Measurements from ENCODE around the gene CCDC92. TPM values are rescaled to one million over a fixed set of nuclear protein-coding genes. Genes with fewer than 3 reads are reported as not detected.

The CCDC92 gene
- total and polyA plus RNA-seq, 5 experiments from 2014 or later, result 16.7 to 34.0 (median 23.3) TPM

DNA sequence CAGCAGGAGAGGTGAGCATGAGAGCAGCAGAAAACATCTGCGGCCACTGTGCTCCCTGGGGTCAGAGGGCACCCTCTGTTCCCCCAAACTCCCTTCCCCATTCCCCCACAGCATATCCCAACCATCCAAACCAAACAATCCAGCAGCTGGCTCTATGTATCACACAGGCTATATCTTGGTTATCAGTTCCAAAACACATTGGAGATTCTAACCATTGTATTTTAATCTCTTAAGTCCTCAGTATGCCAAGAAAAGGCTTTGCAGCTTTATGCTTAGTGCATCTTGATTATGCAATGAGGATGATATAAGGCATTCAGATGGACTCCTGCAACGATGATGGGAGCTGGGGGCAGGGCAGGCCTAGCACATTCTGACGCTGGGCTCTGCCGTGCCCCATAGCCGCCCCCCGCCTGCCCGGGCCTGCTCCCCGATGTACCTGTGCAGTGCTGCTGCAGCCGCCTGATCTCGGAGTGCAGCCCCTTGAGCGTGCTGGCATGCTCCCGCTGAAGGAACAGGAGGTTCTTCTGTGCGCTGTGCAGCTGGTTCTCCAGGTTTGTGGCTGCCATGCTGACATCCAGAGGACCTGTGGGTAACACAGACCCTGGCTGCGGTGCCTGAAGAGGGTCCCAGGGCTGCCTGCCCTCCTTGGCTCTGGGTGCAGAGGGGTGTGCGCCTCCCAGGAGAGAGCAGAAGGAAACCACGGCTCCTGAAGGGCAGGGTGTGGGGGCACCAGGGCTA lies 29.6 kb downstream of the CCDC92 start:
- Mint-ChIP-seq H3K36me3 (peaks cover 14 to 36% (median 24%) of the 10 kb centered on the region in 3 donors), H3K9me3 (peaks cover 0 to 3% (median 0%) of the 10 kb centered on the region in 9 donors), H3K4me3 (no peak overlapping the region), H3K27ac (peak overlapping the region in 1 of 10 donors; percentile 26), H3K4me1 (peaks cover 13 to 18% (median 17%) of the 10 kb centered on the region in 4 donors), H3K27me3 (no peaks in the 10 kb centered on the region)
- no peak for ATAC-seq
- POLR2A ChIA-PET, result no interaction called here
- no peak for DNase-seq

DNA sequence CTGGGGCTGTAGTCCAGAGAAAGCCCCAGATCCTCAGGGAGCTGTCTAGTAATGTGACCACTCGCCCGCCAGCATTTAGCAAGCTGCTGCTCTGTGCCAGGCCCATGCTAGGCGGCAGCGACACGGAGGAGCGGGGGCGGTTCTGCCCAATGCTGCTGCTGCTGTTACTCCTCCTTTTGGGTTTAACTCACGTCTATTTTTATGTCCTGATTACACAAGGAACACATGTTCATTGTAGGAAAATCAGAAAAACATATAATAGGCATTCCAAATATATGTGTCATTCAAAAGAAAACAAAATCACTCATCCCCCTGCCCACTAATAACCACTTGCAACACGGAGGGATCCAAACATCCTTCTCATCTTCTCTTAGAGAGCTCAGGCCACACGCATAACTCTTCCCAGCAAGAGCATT lies 30.4 kb downstream of the CCDC92 start:
- peak overlapping the region in 2 of 10 donors; percentile 26 to 61 for H3K27ac Mint-ChIP-seq
- H3K9me3 Mint-ChIP-seq, result peaks cover 0 to 3% (median 0%) of the 10 kb centered on the region in 9 donors
- H3K27me3 Mint-ChIP-seq, result no peaks in the 10 kb centered on the region
- POLR2A ChIA-PET, result no interaction called here
- H3K4me3 Mint-ChIP-seq, result no peak overlapping the region
- H3K4me1 Mint-ChIP-seq, result peaks cover 21 to 26% (median 25%) of the 10 kb centered on the region in 4 donors
- DNase-seq, result no peak
- no peak for ATAC-seq
- peaks cover 14 to 38% (median 29%) of the 10 kb centered on the region in 3 donors for H3K36me3 Mint-ChIP-seq

DNA sequence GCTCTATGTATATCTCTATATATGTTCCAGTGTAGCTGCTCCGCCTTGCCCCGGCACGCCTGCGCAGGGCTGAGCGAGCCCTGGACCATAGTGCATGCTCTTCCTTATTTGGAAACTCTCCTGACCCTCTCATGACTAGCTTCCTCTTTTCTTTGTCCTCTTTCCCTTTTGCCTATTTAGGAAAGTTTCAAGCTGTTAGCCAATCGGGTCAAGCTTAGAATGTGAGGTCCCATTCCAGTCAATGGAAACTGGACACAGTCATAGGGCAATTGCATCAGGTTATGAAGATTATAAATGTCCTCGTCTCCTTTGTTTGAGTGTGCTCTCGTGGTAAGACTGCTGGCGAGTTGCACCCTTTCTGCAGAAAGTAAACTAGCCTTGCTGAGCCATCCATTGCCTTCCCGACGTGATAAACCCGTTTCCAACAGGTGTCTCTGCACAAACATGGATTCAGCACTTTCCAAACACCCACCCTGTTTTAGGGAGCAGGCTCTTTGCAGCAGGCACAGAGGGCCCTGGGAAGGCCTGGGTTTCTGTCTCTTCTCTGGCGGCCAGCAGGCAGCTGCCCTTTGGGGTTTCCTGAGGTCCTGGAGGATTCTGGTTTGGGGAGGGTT lies 30.9 kb downstream of the CCDC92 start:
- ATAC-seq (no peak), DNase-seq (no peak)
- H3K4me3 Mint-ChIP-seq, result no peak overlapping the region
- POLR2A ChIA-PET, result no interaction called here
- no peaks in the 10 kb centered on the region for H3K27me3 Mint-ChIP-seq
- H3K4me1 Mint-ChIP-seq, result peaks cover 23 to 27% (median 26%) of the 10 kb centered on the region in 4 donors
- H3K27ac Mint-ChIP-seq, result peak overlapping the region in 2 of 10 donors; percentile 43 to 54
- peaks cover 14 to 40% (median 29%) of the 10 kb centered on the region in 3 donors for H3K36me3 Mint-ChIP-seq
- peaks cover 0 to 3% (median 0%) of the 10 kb centered on the region in 9 donors for H3K9me3 Mint-ChIP-seq

DNA sequence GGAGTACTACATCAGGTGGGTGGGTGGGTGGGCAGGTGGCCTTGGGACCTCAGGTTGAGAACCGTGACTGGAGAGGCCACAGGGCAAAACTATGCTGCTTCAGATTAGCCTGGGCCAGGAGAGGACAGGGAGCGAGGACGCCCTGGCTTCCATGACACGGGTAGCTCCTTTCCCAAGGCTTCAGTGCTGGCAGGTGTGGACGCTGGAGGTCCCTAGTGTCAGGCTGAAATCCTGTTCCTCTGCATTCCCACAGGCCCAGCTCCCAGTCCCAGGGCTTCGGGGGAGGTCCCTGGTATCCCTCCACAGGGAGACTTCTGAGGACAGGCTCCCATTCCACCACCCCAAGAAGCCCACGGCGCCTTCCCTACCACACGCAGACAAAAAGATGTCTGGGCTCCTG lies 31.6 kb downstream of the CCDC92 start:
- H3K9me3 Mint-ChIP-seq, result peaks cover 0 to 3% (median 0%) of the 10 kb centered on the region in 9 donors
- ATAC-seq (no peak), DNase-seq (no peak)
- H3K4me1 Mint-ChIP-seq, result peaks cover 27 to 32% (median 30%) of the 10 kb centered on the region in 4 donors
- no peak overlapping the region for H3K4me3 Mint-ChIP-seq
- H3K27me3 Mint-ChIP-seq, result no peaks in the 10 kb centered on the region
- POLR2A ChIA-PET, result interaction anchor here (0.7 kb wide), 1 partner anchor 36 kb away, joined by 3 read pairs; no protein-coding TSS in a partner anchor
- H3K36me3 Mint-ChIP-seq, result peaks cover 14 to 44% (median 29%) of the 10 kb centered on the region in 3 donors
- H3K27ac Mint-ChIP-seq, result no peak overlapping the region

DNA sequence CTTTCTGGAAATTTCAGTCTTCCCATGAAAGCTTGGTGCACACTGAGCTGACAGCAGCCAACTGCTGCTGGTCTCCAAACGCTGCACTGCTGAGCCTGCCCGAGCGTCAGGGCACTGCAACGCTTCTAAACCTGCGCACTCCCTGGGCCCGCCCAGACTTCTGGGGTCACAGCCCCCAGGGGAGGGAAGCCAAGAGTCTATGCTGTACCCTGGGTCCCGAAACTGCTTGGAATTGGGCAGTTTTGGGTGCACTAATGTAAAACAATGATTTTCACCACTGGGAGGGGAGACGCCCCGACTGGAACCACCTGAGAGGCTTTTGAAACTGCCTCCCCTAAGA lies 32.0 kb downstream of the CCDC92 start:
- H3K36me3 Mint-ChIP-seq, result peaks cover 14 to 43% (median 29%) of the 10 kb centered on the region in 3 donors
- peaks cover 0 to 3% (median 0%) of the 10 kb centered on the region in 9 donors for H3K9me3 Mint-ChIP-seq
- DNase-seq (no peak), ATAC-seq (no peak)
- no peaks in the 10 kb centered on the region for H3K27me3 Mint-ChIP-seq
- peak overlapping the region in 6 of 10 donors; percentile 35 to 85 (median 56) for H3K27ac Mint-ChIP-seq
- H3K4me3 Mint-ChIP-seq, result no peak overlapping the region
- POLR2A ChIA-PET, result interaction anchor here (0.7 kb wide), 1 partner anchor 37 kb away, joined by 3 read pairs; no protein-coding TSS in a partner anchor
- peaks cover 25 to 32% (median 29%) of the 10 kb centered on the region in 4 donors for H3K4me1 Mint-ChIP-seq

DNA sequence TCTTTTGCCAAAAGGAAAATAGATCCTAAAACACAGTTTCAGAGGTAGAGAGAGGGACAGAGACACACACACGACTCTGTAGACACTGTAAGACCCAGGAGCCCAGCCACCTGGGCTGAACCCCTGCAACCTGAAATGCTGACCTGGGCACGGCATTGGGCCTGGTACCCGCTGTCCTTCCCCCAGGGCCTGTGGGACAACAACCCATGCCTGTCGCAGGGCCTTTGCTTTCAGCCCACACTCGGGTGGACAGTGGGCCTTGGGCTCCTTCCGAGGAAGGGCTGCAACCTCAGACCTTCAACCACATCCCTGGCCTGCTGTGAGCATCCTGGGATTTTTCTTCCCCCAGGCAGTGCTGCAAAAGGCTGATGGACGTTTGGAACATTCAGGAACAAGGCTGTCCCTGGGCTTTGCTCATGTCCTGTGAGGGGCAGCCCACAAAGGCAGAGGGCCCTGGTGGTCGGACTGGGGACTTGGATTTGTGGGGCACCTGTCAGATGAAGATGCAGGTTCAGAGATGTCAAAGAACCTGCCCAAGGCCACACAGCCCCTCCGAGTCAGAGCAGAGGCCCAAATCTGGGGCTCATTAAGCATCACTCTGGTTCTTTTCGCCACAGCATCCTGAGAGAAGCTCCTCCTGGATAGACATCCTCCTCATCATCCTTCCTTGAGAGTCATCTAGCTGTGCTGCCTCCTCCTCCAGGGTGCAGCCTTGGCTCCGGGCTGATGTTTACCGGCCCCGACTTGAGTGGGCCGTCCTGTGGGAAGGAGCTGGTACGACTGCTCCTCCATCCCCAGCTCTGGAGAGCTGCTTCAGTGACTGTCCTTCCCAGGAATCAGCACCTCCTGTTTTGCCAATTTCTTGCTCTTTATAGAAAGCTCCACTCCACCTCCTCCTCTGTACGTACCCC lies 32.7 kb downstream of the CCDC92 start:
- POLR2A ChIA-PET, result interaction anchor here (0.7 kb wide), 1 partner anchor 38 kb away, joined by 3 read pairs; no protein-coding TSS in a partner anchor
- Mint-ChIP-seq H3K27ac (peak overlapping the region in 6 of 10 donors; percentile 37 to 85 (median 78)), H3K9me3 (peaks cover 0 to 3% (median 0%) of the 10 kb centered on the region in 9 donors), H3K36me3 (peaks cover 14 to 41% (median 29%) of the 10 kb centered on the region in 3 donors), H3K4me1 (peaks cover 25 to 35% (median 29%) of the 10 kb centered on the region in 4 donors), H3K27me3 (no peaks in the 10 kb centered on the region), H3K4me3 (no peak overlapping the region)
- ATAC-seq, result no peak
- no peak for DNase-seq

DNA sequence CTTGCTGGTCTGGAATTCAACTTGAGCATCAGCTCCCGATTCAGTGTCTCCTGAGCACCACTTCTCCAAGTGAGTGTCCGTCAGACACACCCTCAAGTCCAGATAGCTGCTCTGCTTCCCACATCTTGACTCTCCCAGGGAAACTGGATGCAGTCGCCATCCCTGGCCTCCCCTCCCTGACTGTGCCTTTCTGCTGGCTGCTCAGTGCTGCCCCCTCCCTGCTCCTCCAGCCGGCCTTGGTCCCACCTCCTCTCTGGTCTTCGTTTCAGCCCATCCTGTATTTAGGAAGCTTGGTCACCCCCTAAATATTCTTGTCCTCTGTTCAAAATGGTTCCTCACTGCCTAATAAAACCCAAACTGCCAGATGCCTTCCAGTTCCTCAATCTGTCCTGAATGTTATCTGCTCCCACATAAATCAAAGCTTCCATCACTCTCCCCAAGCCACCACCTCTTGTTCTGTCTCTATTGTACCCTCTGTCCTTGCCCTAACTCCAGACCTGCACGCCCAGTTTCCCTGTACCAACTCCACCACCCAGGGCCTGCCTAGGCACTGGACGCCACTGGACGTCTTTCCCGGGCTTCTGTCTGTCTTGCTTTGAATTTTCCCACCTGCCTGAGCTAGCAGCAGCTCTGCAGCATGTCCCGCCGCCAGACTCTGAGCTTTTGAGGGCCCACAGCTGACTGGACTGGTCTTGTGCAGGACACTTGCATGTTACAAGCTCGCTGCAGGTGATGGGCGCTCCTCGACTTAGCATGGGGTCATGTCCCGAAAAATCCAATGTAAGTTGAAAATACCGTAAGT lies 33.8 kb downstream of the CCDC92 start:
- Mint-ChIP-seq H3K27ac (peak overlapping the region; percentile 80 to 96 (median 93)), H3K4me1 (peaks cover 25 to 42% (median 32%) of the 10 kb centered on the region in 4 donors), H3K27me3 (no peaks in the 10 kb centered on the region), H3K4me3 (peak overlapping the region; percentile 29 to 88 (median 78)), H3K9me3 (peaks cover 0 to 3% (median 0%) of the 10 kb centered on the region in 9 donors), H3K36me3 (peaks cover 14 to 34% (median 25%) of the 10 kb centered on the region in 3 donors)
- POLR2A ChIA-PET, result interaction anchor here (1.0 to 1.1 kb wide), 2 partner anchors 33 to 35 kb away, joined by 3 to 5 read pairs; partner anchors contain the start of genes CCDC92 and ZNF664
- ATAC-seq (no peak), DNase-seq (peak in 1 of 10 donors; percentile 5)

DNA sequence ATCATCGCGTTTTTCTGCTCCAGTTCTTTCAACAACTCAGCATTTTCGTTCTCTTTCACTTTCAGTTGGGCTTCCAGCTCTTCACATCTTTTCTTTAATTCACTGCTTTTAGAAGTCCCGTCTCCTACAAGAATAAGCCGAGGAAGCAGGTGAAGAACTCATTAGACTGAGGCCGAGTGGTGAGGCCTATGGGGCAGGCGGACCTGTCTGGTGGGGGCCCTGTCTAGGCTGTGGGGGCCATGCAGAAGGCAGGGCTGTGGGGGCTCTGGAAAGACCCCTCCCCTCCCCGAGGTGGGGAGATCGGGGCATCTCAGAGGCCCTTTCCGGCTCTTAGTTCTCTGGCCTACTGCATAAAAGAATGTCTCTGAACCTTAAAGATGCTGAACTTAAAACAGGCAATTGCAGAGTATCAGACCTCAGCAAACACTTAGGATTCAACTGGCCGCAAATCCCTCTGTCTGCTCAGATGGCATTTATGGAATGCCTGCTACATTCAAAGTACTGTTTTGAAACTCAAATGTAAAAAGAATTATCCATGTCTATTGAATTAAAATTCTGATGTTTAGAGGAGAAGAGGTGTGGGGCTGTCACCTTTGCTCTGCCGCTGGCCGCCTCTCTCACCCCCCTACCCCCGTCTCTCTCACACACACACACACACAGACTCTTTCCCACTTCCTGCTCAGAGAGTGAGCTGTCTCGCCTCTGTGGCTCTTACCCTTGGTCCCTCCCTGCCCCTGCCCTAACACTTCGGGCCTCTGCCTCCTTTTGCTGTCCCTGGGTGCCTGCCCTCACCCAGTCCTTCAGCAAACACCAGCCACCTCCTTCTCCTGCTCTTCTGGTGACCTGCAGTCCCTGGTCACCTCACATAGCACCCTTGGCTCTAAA lies 34.7 kb downstream of the CCDC92 start:
- Mint-ChIP-seq H3K9me3 (peaks cover 0 to 3% (median 0%) of the 10 kb centered on the region in 9 donors), H3K36me3 (peaks cover 14 to 33% (median 25%) of the 10 kb centered on the region in 3 donors), H3K4me1 (peaks cover 25 to 50% (median 40%) of the 10 kb centered on the region in 4 donors), H3K4me3 (peak overlapping the region; percentile 68 to 89 (median 78)), H3K27ac (peak overlapping the region; percentile 80 to 96 (median 93)), H3K27me3 (no peaks in the 10 kb centered on the region)
- ATAC-seq (peak; percentile 92 to 94), DNase-seq (peak in 9 of 10 donors; percentile 11 to 79 (median 51))
- POLR2A ChIA-PET, result interaction anchor here (0.6 to 1.1 kb wide), 4 partner anchors 34 to 69 kb away, joined by 3 to 5 read pairs (median 3); partner anchors contain the start of genes CCDC92 and ZNF664

DNA sequence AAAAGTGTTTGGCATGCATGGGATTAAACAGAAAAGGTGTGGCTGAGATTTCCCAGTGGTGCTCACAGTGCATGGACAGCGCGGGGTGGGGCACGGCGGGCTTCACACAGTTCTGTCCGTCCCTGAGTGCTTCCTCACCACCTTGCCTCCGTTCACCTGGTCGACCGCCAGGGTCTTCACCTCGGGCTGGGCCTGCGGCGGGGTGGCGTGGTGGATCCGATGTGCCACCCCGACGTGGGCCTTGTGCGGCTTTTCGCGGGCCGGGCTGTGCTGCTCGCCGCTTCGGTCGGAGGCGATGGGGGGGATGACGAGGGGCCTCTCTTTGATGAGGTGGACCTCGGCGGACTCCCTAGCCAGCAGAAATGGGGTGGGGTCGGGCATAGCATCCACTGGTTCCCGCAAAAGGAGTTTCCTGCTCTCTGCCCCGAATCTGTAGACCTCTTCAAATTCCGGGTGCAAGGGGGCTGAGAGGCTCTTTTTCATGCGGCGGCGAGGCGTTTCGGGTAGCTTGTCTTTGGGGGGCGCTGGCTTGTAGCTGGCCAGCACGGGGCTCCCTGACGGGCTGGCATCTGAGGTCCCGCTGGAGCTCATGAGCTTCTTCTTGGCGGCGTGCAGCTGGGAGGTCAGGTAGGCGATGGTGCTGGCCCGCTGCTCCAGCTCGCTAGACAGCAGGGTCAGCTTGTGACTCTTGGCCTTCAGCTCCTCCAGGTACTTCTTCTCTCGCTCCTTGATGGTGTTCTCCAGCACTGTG lies 35.5 kb downstream of the CCDC92 start:
- H3K27ac Mint-ChIP-seq, result peak overlapping the region; percentile 80 to 96 (median 93)
- H3K27me3 Mint-ChIP-seq, result no peaks in the 10 kb centered on the region
- H3K4me3 Mint-ChIP-seq, result peak overlapping the region; percentile 68 to 89 (median 78)
- H3K36me3 Mint-ChIP-seq, result peaks cover 6 to 25% (median 17%) of the 10 kb centered on the region in 3 donors
- H3K9me3 Mint-ChIP-seq, result no peaks in the 10 kb centered on the region
- no peak for DNase-seq
- POLR2A ChIA-PET, result interaction anchor here (0.6 to 1.0 kb wide), 2 partner anchors 40 to 69 kb away, joined by 3 read pairs; no protein-coding TSS in a partner anchor
- H3K4me1 Mint-ChIP-seq, result peaks cover 27 to 56% (median 46%) of the 10 kb centered on the region in 4 donors
- no peak for ATAC-seq

DNA sequence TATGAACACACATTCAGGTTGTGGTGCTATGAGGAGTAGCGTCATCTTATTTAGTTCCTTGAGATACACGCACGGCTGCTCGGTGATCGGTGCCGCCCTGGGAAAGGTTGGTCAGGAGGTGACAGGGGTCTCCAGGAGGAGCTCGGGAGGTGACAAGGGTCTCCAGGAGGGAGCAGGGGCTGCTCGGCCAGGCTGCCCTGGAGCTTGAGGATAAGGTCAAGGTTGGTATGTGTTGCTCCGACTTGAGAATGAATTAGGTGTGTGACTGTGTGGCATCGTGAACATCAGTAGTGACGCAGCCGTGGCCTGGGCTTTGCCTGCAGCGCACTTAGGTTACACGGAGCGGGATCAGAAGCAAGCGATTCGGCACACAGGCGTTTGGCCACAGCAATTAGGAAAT lies 36.2 kb downstream of the CCDC92 start:
- H3K9me3 Mint-ChIP-seq, result no peaks in the 10 kb centered on the region
- H3K36me3 Mint-ChIP-seq, result peaks cover 0 to 18% (median 10%) of the 10 kb centered on the region in 3 donors
- peaks cover 34 to 62% (median 53%) of the 10 kb centered on the region in 4 donors for H3K4me1 Mint-ChIP-seq
- no peaks in the 10 kb centered on the region for H3K27me3 Mint-ChIP-seq
- ATAC-seq, result no peak
- peak overlapping the region; percentile 66 to 96 (median 73) for H3K27ac Mint-ChIP-seq
- H3K4me3 Mint-ChIP-seq, result peak overlapping the region; percentile 28 to 83 (median 64)
- POLR2A ChIA-PET, result no interaction called here
- DNase-seq, result no peak
